ENCODE measurements around the gene NOP53.
"Not testable (repeated sequence)": the region's sequence is repeated elsewhere in the genome, so short reads cannot be mapped to it uniquely, and the experiment has no call there.

Gene NOP53

DNA sequence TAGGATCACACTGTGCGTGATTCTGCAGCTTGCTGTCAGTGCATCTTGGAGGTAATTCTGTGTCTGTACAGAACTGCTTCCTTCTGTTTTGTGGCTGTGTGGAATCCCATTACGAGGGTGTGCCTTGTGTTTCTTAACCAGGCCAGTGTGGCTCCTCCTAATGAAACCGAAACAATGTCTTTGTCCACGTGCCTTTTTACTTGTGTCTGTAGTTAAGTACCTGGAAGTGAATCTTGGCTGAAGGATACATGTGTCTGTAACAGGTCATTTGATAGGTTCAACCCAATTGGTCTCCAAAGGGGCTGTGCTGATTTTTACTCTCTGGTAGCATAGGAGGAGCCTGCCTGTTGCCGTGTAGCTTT lies 13.1 kb downstream of the NOP53 start:
- Histone ChIP-seq H3K4me1 (ENCODE audit: control insufficient read depth, insufficient read depth, low read length) (peaks cover 10% of the 10 kb centered on the region), H3K9me3 (ENCODE audit: control insufficient read depth, low read length) (no peaks in the 10 kb centered on the region), H3K36me3 (ENCODE audit: control insufficient read depth, insufficient read depth, low read length) (no peaks in the 10 kb centered on the region), H3K9ac (ENCODE audit: low read length) (no peak overlapping the region), H3K27me3 (ENCODE audit: control insufficient read depth, insufficient read depth, low read length) (no peaks in the 10 kb centered on the region), H3K4me3 (ENCODE audit: low read length) (no peak overlapping the region)

DNA sequence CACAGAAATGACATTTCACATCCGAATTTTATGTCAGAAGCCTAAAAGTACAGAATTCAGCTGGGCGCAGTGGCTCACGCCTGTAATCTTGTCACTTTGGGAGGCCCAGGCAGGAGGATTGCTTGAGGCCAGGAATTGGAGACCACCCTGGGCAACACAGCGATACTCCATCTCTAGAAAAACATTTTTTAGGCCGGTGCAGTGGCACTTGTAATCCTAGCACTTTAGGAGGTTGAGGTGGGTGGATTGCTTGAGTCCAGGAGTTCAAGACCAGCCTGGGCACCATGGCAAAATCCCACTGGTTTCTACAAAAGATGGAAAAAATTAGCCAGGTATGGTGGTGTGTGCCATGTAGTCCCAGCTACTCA lies 15.3 kb downstream of the NOP53 start:
- H3K9me3 ChIP-seq (ENCODE audit: control insufficient read depth, low read length): no peaks in the 10 kb centered on the region
- H3K27me3 ChIP-seq (ENCODE audit: control insufficient read depth, insufficient read depth, low read length): no peaks in the 10 kb centered on the region
- no peaks in the 10 kb centered on the region for H3K36me3 ChIP-seq (ENCODE audit: control insufficient read depth, insufficient read depth, low read length)
- no peak overlapping the region for H3K4me3 ChIP-seq (ENCODE audit: low read length)
- H3K4me1 ChIP-seq (ENCODE audit: control insufficient read depth, insufficient read depth, low read length): peaks cover 10% of the 10 kb centered on the region
- H3K9ac ChIP-seq (ENCODE audit: low read length): no peak overlapping the region

DNA sequence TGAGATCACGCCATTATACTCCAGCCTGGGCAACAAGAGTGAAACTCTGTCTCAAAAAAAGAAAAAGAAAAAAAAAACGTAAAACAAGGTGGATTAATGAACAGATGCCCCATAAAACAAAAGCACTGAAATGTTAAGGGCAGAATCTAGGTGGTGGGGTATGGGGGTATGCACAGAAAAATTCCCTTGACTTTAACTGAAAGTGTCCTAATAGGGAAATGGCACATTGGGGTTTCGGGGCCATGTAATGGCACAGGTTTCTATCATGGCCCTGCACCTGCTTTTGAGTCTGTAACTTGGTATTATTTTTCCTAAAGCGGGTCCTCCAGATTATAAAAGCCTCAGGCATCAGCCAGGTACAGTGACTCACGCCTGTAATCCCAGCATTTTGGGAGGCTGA lies 16.2 kb downstream of the NOP53 start:
- peaks cover 10% of the 10 kb centered on the region for H3K4me1 ChIP-seq (ENCODE audit: control insufficient read depth, insufficient read depth, low read length)
- H3K9ac ChIP-seq (ENCODE audit: low read length): no peak overlapping the region
- no peaks in the 10 kb centered on the region for H3K27me3 ChIP-seq (ENCODE audit: control insufficient read depth, insufficient read depth, low read length)
- no peaks in the 10 kb centered on the region for H3K36me3 ChIP-seq (ENCODE audit: control insufficient read depth, insufficient read depth, low read length)
- H3K4me3 ChIP-seq (ENCODE audit: low read length): no peak overlapping the region
- no peaks in the 10 kb centered on the region for H3K9me3 ChIP-seq (ENCODE audit: control insufficient read depth, low read length)

DNA sequence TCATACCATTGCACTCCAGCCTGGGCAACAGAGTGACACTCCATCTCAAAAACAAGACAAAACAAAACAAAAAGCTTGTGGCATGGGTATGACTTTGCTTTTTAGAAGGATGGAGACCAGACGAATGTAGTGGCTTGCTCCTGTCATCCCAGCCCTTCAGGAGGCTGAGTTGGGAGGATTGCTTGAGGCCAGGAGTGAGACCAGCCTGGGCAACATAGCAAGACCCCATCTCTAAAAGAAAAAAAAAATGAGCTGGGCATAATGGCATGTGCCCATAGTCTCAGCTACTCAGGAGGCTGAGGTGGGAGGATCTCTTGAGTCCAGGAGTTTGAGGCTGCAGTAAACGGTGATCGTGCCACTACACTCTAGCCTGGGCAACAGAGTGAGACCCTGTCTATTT lies 16.8 kb downstream of the NOP53 start:
- no peaks in the 10 kb centered on the region for H3K27me3 ChIP-seq (ENCODE audit: control insufficient read depth, insufficient read depth, low read length)
- H3K4me3 ChIP-seq (ENCODE audit: low read length): no peak overlapping the region
- peaks cover 7% of the 10 kb centered on the region for H3K4me1 ChIP-seq (ENCODE audit: control insufficient read depth, insufficient read depth, low read length)
- no peaks in the 10 kb centered on the region for H3K9me3 ChIP-seq (ENCODE audit: control insufficient read depth, low read length)
- H3K9ac ChIP-seq (ENCODE audit: low read length): no peak overlapping the region
- no peaks in the 10 kb centered on the region for H3K36me3 ChIP-seq (ENCODE audit: control insufficient read depth, insufficient read depth, low read length)

DNA sequence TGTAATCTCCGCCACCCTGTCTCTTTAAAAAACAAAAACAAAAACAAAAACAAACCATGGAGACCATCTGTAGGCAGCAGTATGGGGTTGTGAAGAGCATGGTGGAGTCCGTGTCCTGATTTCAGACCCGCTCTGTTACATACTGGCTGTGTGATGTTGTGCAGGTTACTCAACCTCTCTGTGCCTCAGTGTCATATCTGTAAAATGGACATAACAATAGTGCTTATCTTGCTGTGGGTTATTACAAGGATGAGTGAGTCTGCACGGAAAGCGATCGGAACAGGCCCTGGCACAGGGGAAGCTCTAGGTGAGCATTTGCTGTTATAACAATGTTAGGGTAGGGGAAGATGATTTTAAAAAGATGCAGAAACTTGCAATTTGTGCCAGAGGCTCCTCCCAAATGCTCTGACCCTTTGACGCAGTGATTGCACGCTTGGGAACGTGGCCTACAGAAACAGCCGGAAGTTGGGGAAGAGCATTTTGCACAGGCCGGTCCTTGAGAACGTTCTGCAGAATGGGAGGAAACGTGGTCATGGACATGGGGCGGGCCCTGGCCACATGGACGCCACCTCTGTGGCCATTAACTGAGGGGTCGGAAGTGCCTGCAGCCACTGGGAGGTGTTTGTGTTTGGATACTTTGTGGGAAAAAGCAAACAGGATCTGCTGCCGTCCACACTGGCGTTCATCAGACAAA lies 17.4 kb downstream of the NOP53 start:
- Histone ChIP-seq H3K9me3 (ENCODE audit: control insufficient read depth, low read length) (no peaks in the 10 kb centered on the region), H3K9ac (ENCODE audit: low read length) (no peak overlapping the region), H3K4me1 (ENCODE audit: control insufficient read depth, insufficient read depth, low read length) (peaks cover under 1% of the 10 kb centered on the region)

DNA sequence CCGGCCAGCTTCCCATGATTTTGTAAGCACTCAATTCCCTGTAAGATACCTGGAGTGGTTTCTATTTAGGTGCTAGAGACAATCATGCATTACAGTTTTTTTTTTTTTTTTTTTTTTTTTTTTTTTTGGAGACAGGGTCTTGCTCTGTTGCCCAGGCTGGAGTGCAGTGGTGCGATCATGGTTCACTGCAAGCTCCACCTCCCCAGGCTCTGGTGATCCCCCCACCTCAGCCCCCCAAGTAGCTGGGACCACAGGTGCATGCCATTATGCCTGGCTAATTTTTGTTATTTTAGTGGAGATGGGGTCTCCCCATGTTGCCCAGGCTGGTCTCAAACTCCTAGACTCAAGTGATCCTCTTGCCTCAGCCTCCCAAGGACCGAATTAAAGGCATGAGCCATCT lies 19.4 kb downstream of the NOP53 start:
- H3K27me3 ChIP-seq (ENCODE audit: control insufficient read depth, insufficient read depth, low read length); H3K4me1 ChIP-seq (ENCODE audit: control insufficient read depth, insufficient read depth, low read length); H3K9ac ChIP-seq (ENCODE audit: low read length): not testable (repeated sequence)

More for the DNA sequence above, 17.4 kb downstream of the NOP53 start:
- Histone ChIP-seq H3K4me3 (ENCODE audit: low read length) (no peak overlapping the region), H3K36me3 (ENCODE audit: control insufficient read depth, insufficient read depth, low read length) (no peaks in the 10 kb centered on the region), H3K27me3 (ENCODE audit: control insufficient read depth, insufficient read depth, low read length) (no peaks in the 10 kb centered on the region)

DNA sequence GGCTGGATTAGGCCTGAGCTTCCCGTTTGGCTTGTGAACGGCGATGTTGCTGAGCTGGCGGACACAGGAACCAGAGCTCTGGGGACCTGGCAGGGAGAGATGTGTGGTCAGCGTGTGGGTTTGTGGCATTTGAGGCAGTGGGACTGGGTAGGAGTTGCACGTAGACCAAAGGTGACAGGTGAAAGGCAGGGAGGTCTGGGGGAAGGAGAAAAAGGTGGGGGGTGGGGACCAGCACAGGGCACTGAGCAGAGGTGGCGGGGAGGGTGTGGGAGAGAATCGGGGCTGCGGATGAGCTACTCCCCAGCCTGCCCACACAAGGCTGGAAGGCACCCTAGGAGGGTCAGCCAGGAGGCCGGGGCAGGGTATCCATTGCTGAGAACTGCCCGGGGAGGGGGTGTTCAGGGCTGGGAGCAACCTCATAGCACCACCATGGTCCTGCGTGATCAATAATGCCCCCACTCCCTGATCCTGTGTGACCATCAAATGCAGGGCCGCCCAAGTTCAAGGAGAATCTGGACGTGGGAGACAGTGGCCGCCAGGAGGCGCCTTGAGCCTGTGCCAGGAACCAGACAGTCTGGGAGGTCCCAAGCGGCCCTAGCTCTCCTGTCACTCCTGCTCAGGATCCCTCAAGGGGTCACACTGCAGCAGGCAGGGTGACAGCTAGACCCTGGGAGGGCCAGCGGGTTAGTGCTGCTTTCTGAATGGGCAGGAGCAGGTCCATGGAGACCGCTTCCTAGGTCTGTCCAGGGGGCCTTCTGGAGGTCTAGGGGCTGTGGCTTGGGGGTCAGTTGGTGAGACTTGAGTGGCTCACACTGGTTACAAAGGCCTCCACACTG lies 20.4 kb downstream of the NOP53 start:
- no peak overlapping the region for H3K9ac ChIP-seq (ENCODE audit: low read length)
- no peaks in the 10 kb centered on the region for H3K9me3 ChIP-seq (ENCODE audit: control insufficient read depth, low read length)
- H3K36me3 ChIP-seq (ENCODE audit: control insufficient read depth, insufficient read depth, low read length): no peaks in the 10 kb centered on the region
- H3K4me3 ChIP-seq (ENCODE audit: low read length): no peak overlapping the region
- peaks cover 5% of the 10 kb centered on the region for H3K4me1 ChIP-seq (ENCODE audit: control insufficient read depth, insufficient read depth, low read length)
- no peaks in the 10 kb centered on the region for H3K27me3 ChIP-seq (ENCODE audit: control insufficient read depth, insufficient read depth, low read length)

More for the DNA sequence above, 19.4 kb downstream of the NOP53 start:
- H3K4me3 ChIP-seq (ENCODE audit: low read length); H3K36me3 ChIP-seq (ENCODE audit: control insufficient read depth, insufficient read depth, low read length); H3K9me3 ChIP-seq (ENCODE audit: control insufficient read depth, low read length): not testable (repeated sequence)

DNA sequence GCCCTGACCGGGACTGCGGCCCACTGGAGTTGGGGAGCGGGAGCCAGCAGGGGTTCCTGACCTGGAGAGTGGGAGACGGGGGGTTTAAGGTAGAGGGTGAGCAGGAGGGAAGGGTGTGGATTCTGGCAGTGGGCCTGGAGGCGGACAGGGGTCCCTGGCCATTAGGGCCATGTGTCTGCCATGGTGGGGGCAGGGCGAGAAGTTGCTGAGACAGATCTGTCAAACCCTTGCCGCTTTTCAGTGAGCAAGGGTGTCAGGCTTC lies 20.9 kb downstream of the NOP53 start:
- no peak overlapping the region for H3K9ac ChIP-seq (ENCODE audit: low read length)

DNA sequence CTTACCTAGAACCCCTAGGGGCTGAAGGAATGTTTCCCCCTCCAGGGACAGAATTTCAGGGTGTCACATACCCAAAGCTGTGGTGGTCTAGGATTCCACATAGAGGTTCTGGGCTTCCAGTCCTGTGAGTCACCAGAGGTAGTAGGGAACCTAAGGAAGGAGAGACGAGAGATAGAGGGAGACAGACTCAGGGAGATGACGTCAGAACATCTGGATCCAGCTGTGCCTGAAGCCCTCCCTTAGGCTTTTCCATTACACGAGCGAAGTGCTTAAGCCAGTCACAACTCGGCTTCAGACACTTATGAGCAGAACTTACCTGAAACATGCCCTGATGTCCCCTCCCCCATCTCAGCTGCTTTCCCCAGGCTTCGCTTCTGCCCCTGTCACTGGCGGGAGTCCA lies 21.3 kb downstream of the NOP53 start:
- Histone ChIP-seq H3K27me3 (ENCODE audit: control insufficient read depth, insufficient read depth, low read length) (no peaks in the 10 kb centered on the region), H3K9ac (ENCODE audit: low read length) (no peak overlapping the region), H3K36me3 (ENCODE audit: control insufficient read depth, insufficient read depth, low read length) (no peaks in the 10 kb centered on the region), H3K4me1 (ENCODE audit: control insufficient read depth, insufficient read depth, low read length) (peaks cover 5% of the 10 kb centered on the region), H3K9me3 (ENCODE audit: control insufficient read depth, low read length) (no peaks in the 10 kb centered on the region), H3K4me3 (ENCODE audit: low read length) (no peak overlapping the region)

More for the DNA sequence above, 20.9 kb downstream of the NOP53 start:
- Histone ChIP-seq H3K4me3 (ENCODE audit: low read length) (no peak overlapping the region), H3K4me1 (ENCODE audit: control insufficient read depth, insufficient read depth, low read length) (peaks cover 5% of the 10 kb centered on the region), H3K9me3 (ENCODE audit: control insufficient read depth, low read length) (no peaks in the 10 kb centered on the region), H3K36me3 (ENCODE audit: control insufficient read depth, insufficient read depth, low read length) (no peaks in the 10 kb centered on the region), H3K27me3 (ENCODE audit: control insufficient read depth, insufficient read depth, low read length) (no peaks in the 10 kb centered on the region)

DNA sequence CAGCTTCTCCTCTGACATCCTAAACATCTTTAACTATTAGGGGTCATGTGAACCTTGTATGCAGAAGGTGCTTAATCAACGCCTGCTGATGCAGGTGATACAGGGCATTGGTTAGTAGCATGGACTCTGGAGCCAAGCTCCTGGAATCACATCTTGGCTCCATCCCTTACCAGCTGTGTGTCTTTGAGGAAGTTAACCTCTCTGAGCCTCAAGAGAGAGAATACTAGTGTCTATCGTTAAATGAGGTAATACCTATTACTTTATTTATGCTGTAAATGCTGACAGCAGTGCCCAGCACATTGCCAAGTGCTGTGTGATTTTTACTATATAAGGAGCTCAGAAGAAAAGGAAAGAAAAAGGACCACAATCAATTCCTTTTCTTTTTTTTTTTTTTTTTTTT lies 22.0 kb downstream of the NOP53 start:
- Histone ChIP-seq H3K4me1 (ENCODE audit: control insufficient read depth, insufficient read depth, low read length) (peaks cover 5% of the 10 kb centered on the region), H3K9me3 (ENCODE audit: control insufficient read depth, low read length) (no peaks in the 10 kb centered on the region), H3K4me3 (ENCODE audit: low read length) (no peak overlapping the region), H3K27me3 (ENCODE audit: control insufficient read depth, insufficient read depth, low read length) (no peaks in the 10 kb centered on the region), H3K36me3 (ENCODE audit: control insufficient read depth, insufficient read depth, low read length) (no peaks in the 10 kb centered on the region), H3K9ac (ENCODE audit: low read length) (no peak overlapping the region)

DNA sequence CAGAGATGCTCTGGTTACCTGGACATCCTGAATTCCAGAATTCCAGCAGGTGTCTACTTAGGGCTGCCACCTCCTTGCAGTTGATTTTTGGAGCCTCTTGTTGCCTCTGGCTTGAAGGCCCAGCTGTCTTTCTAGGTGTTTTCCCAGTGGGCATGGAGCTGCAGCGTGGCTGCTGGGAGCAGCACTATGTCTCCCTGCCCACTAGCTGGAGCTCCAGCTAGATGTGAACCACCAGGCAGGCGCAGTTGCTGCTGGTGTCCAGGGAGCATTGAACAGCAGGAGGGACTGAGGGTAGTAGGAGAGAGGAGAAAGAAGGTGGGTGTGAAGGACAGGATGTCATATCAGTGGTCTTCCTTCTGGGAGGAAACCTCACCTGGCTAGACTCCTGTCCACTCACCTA lies 23.3 kb downstream of the NOP53 start:
- H3K4me3 ChIP-seq (ENCODE audit: low read length): no peak overlapping the region
- no peaks in the 10 kb centered on the region for H3K27me3 ChIP-seq (ENCODE audit: control insufficient read depth, insufficient read depth, low read length)
- H3K9me3 ChIP-seq (ENCODE audit: control insufficient read depth, low read length): no peaks in the 10 kb centered on the region

DNA sequence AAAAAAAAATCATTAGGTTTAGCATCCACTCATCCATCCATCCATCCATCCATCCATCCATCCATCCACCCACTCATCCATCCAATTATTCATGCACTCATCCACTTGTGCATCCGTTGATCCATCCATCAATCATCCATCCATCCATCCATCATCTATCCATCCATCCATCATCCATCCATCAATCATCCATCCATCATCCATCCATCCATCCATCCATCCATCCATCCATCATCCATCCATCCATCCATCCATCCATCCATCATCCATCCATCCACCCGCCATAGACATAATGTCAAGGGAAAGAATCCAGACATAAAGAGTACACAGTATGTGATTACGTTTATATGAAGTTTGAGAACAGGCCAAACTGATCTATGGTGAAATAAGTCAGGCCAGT lies 24.2 kb downstream of the NOP53 start:
- no peak overlapping the region for H3K9ac ChIP-seq (ENCODE audit: low read length)
- H3K9me3 ChIP-seq (ENCODE audit: control insufficient read depth, low read length): no peaks in the 10 kb centered on the region
- no peaks in the 10 kb centered on the region for H3K36me3 ChIP-seq (ENCODE audit: control insufficient read depth, insufficient read depth, low read length)
- H3K4me3 ChIP-seq (ENCODE audit: low read length): no peak overlapping the region
- H3K27me3 ChIP-seq (ENCODE audit: control insufficient read depth, insufficient read depth, low read length): no peaks in the 10 kb centered on the region
- peaks cover 5% of the 10 kb centered on the region for H3K4me1 ChIP-seq (ENCODE audit: control insufficient read depth, insufficient read depth, low read length)

More for the DNA sequence above, 23.3 kb downstream of the NOP53 start:
- Histone ChIP-seq H3K9ac (ENCODE audit: low read length) (no peak overlapping the region), H3K36me3 (ENCODE audit: control insufficient read depth, insufficient read depth, low read length) (no peaks in the 10 kb centered on the region), H3K4me1 (ENCODE audit: control insufficient read depth, insufficient read depth, low read length) (peaks cover 5% of the 10 kb centered on the region)

Measured in mucosa of stomach (tissue), 1 donor.